IPS DF 6.9 (cell line): ENCODE measurements around the gene SERPINB12.
A peak's percentile ranks its signal among the peaks of the same experiment; 100 is the strongest.

Experiments used
- DNase-seq: peaks from one replicate; pipeline ENCODE4 v3.0.0-alpha.2; 2013; ENCODE audit warnings: low read depth, low spot score
- H3K27ac ChIP-seq: one replicate; pipeline ENCODE4 v1.5.1; 2013; ENCODE audit warnings: low read length, control low read depth
- H3K27me3 ChIP-seq: 2 replicates; pipeline ENCODE4 v1.6.1; 2013; ENCODE audit warnings: mild to moderate bottlenecking, low read length; ENCODE audit not compliant: control insufficient read depth, insufficient read depth
- H3K36me3 ChIP-seq: 2 replicates; pipeline ENCODE4 v1.6.1; 2013; ENCODE audit warnings: low read length; ENCODE audit not compliant: control insufficient read depth, insufficient read depth
- H3K4me1 ChIP-seq: 2 replicates; pipeline ENCODE4 v1.6.1; 2013; ENCODE audit warnings: low read length; ENCODE audit not compliant: control insufficient read depth, insufficient read depth
- H3K4me3 ChIP-seq: 2 replicates; pipeline ENCODE4 v1.5.1; 2013; ENCODE audit warnings: mild to moderate bottlenecking, low read length
- H3K9me3 ChIP-seq: 2 replicates; pipeline ENCODE4 v1.6.1; 2013; ENCODE audit warnings: low read length, inconsistent platforms; ENCODE audit not compliant: control insufficient read depth, insufficient read depth
- WGBS: extraction: QIAGEN DNeasy Blood & Tissue Kit; methylation state at CpG from one replicate; pipeline ENCODE4 v1.1.7; 2013; ENCODE audit warnings: mixed read lengths, missing lambda C conversion rate; ENCODE audit not compliant: insufficient read length, insufficient coverage; 5-methylcytosine and 5-hydroxymethylcytosine counted together

The SERPINB12 gene

GRCh38 chr18:63518178-63519012 lies 23.8 kb upstream of the SERPINB12 start:
- DNase-seq = peak; percentile 61
- Histone ChIP-seq H3K9me3 (no peaks in the 10 kb centered on the region), H3K27me3 (no peaks in the 10 kb centered on the region), H3K27ac (no peak overlapping the region), H3K4me3 (no peak overlapping the region), H3K36me3 (no peaks in the 10 kb centered on the region), H3K4me1 (peaks cover 5% of the 10 kb centered on the region; the same call in 1 of the 2 replicates)
- no CpG with 5 or more reads among the region's 16 CpGs for WGBS

GRCh38 chr18:63520053-63520685 lies 22.0 kb upstream of the SERPINB12 start:
- Histone ChIP-seq H3K36me3 (no peaks in the 10 kb centered on the region), H3K4me1 (0 out of 2 replicates have a peak, but pooled peaks cover 1% of the 10 kb centered on the region), H3K27ac (no peak overlapping the region), H3K4me3 (no peak overlapping the region), H3K9me3 (no peaks in the 10 kb centered on the region), H3K27me3 (no peaks in the 10 kb centered on the region)
- no peak for DNase-seq
- WGBS = no CpG with 5 or more reads among the region's 3 CpGs

- Histone ChIP-seq H3K27ac (no peak overlapping the region), H3K4me3 (no peak overlapping the region), H3K9me3 (no peaks in the 10 kb centered on the region), H3K27me3 (no peaks in the 10 kb centered on the region), H3K4me1 (no peaks in the 10 kb centered on the region), H3K36me3 (no peaks in the 10 kb centered on the region)
- no CpG with 5 or more reads among the region's 4 CpGs for WGBS
- DNase-seq = no peak
Observed at GRCh38 chr18:63523660-63524059, 18.5 kb upstream of the SERPINB12 start.

- no peak overlapping the region for H3K27ac ChIP-seq
- no peak for DNase-seq
- no peaks in the 10 kb centered on the region for H3K27me3 ChIP-seq
Observed at GRCh38 chr18:63527251-63527650, 14.9 kb upstream of the SERPINB12 start.

GRCh38 chr18:63528863-63529492 lies 13.2 kb upstream of the SERPINB12 start:
- no peak for DNase-seq
- Histone ChIP-seq H3K36me3 (no peaks in the 10 kb centered on the region), H3K9me3 (no peaks in the 10 kb centered on the region), H3K4me3 (no peak overlapping the region), H3K4me1 (no peaks in the 10 kb centered on the region), H3K27ac (no peak overlapping the region), H3K27me3 (no peaks in the 10 kb centered on the region)
- no CpG with 5 or more reads among the region's 5 CpGs for WGBS

More at GRCh38 chr18:63527251-63527650, 14.9 kb upstream of the SERPINB12 start:
- Histone ChIP-seq H3K9me3 (no peaks in the 10 kb centered on the region), H3K36me3 (no peaks in the 10 kb centered on the region), H3K4me3 (no peak overlapping the region), H3K4me1 (no peaks in the 10 kb centered on the region)

GRCh38 chr18:63532471-63532870 lies 9.7 kb upstream of the SERPINB12 start:
- no CpG with 5 or more reads among the region's 2 CpGs for WGBS
- Histone ChIP-seq H3K9me3 (no peaks in the 10 kb centered on the region), H3K27me3 (no peaks in the 10 kb centered on the region), H3K36me3 (no peaks in the 10 kb centered on the region), H3K4me1 (no peaks in the 10 kb centered on the region), H3K4me3 (no peak overlapping the region), H3K27ac (no peak overlapping the region)
- DNase-seq = no peak

- Histone ChIP-seq H3K9me3 (no peaks in the 10 kb centered on the region), H3K36me3 (no peaks in the 10 kb centered on the region), H3K4me3 (no peak overlapping the region), H3K4me1 (no peaks in the 10 kb centered on the region), H3K27ac (no peak overlapping the region), H3K27me3 (no peaks in the 10 kb centered on the region)
- WGBS = no CpG with 5 or more reads among the region's 4 CpGs
- no peak for DNase-seq
Observed at GRCh38 chr18:63534615-63535014, 7.6 kb upstream of the SERPINB12 start.

GRCh38 chr18:63539904-63540510 lies 2.2 kb upstream of the SERPINB12 start:
- H3K4me1 ChIP-seq = no peaks in the 10 kb centered on the region
- no peak overlapping the region for H3K4me3 ChIP-seq
- DNase-seq = no peak
- no peaks in the 10 kb centered on the region for H3K9me3 ChIP-seq
- no peak overlapping the region for H3K27ac ChIP-seq
- H3K27me3 ChIP-seq = no peaks in the 10 kb centered on the region
- no CpG with 5 or more reads among the region's 3 CpGs for WGBS
- H3K36me3 ChIP-seq = no peaks in the 10 kb centered on the region

- no peak for DNase-seq
- Histone ChIP-seq H3K9me3 (no peaks in the 10 kb centered on the region), H3K27ac (no peak overlapping the region), H3K27me3 (no peaks in the 10 kb centered on the region), H3K4me1 (no peaks in the 10 kb centered on the region), H3K4me3 (no peak overlapping the region), H3K36me3 (no peaks in the 10 kb centered on the region)
- no CpG with 5 or more reads among the region's 2 CpGs for WGBS
Observed at GRCh38 chr18:63544017-63544416, 1.8 kb downstream of the SERPINB12 start.

- Histone ChIP-seq H3K4me1 (no peaks in the 10 kb centered on the region), H3K9me3 (no peaks in the 10 kb centered on the region), H3K27me3 (no peaks in the 10 kb centered on the region), H3K36me3 (no peaks in the 10 kb centered on the region), H3K4me3 (no peak overlapping the region), H3K27ac (no peak overlapping the region)
- WGBS = no CpG with 5 or more reads among the region's 3 CpGs
- DNase-seq = no peak
Observed at GRCh38 chr18:63545000-63545399, 2.8 kb downstream of the SERPINB12 start.
